ENCODE results near the gene SLC2A1.

- TF ChIP-seq POLR2A (IDR thresholded peaks at IDR 0.05; ENCODE audit: low read length), result no peak
- no peak for TF ChIP-seq GATA1 (IDR thresholded peaks at IDR 0.05; ENCODE audit: low read depth, low read length)
Measured at GRCh38 chr1:42888013-42888633, 70.5 kb downstream of the SLC2A1 start.

Measured in erythroblast (primary cell).